GM18507 (cell line): Measurements from ENCODE around the gene IL1RAPL2.
"Not testable (repeated sequence)": the region's sequence is repeated elsewhere in the genome, so short reads cannot be mapped to it uniquely, and the experiment has no call there.

ENCODE experiments used
- DNase-seq: peaks from one replicate; pipeline ENCODE4 v3.0.0; 2011; ENCODE audit warnings: low read depth; ENCODE audit not compliant: insufficient read length; ENCODE audit errors: extremely low spot score
- FAIRE-seq: peaks from 2 replicates; lab custom pipeline; 2011; peaks lifted over from hg19 to GRCh38; lab: Jason Lieb, UNC

Gene IL1RAPL2

GRCh38 chrX:104565791-104566680, at the start of gene IL1RAPL2:
TSS of gene IL1RAPL2 (plus strand) at chrX:104566199.
- FAIRE-seq (no peak), DNase-seq (no peak)

- no peak for FAIRE-seq
- no peak for DNase-seq
Measured at GRCh38 chrX:104522386-104522785, 43.6 kb upstream of the IL1RAPL2 start.

GRCh38 chrX:104523858-104524257, 42.1 kb upstream of the IL1RAPL2 start:
- DNase-seq (no peak), FAIRE-seq (no peak)

GRCh38 chrX:104539081-104539480, 26.9 kb upstream of the IL1RAPL2 start:
- DNase-seq (no peak), FAIRE-seq (no peak)

GRCh38 chrX:104542447-104542846, 23.6 kb upstream of the IL1RAPL2 start:
- not testable (repeated sequence) for DNase-seq, FAIRE-seq

- FAIRE-seq (no peak), DNase-seq (no peak)
Measured at GRCh38 chrX:104564335-104564734, 1.7 kb upstream of the IL1RAPL2 start.

GRCh38 chrX:104564921-104565703, 887 bp upstream of the IL1RAPL2 start:
- no peak for FAIRE-seq
- no peak for DNase-seq

GRCh38 chrX:104566681-104567501, 892 bp downstream of the IL1RAPL2 start:
- no peak for DNase-seq

GRCh38 chrX:104567506-104567905, 1.5 kb downstream of the IL1RAPL2 start:
- DNase-seq (no peak), FAIRE-seq (no peak)

More at GRCh38 chrX:104566681-104567501, 892 bp downstream of the IL1RAPL2 start:
- FAIRE-seq = no peak

GRCh38 chrX:104568304-104568915, 2.4 kb downstream of the IL1RAPL2 start:
- no peak for FAIRE-seq
- no peak for DNase-seq

GRCh38 chrX:104618106-104618895, 52.3 kb downstream of the IL1RAPL2 start:
- DNase-seq (no peak), FAIRE-seq (no peak)

GRCh38 chrX:104621781-104622180, 55.8 kb downstream of the IL1RAPL2 start:
- FAIRE-seq = no peak
- no peak for DNase-seq

- FAIRE-seq (no peak), DNase-seq (no peak)
Measured at GRCh38 chrX:104641176-104641575, 75.2 kb downstream of the IL1RAPL2 start.

GRCh38 chrX:104647084-104647483, 81.1 kb downstream of the IL1RAPL2 start:
- no peak for FAIRE-seq
- DNase-seq = no peak

GRCh38 chrX:104659005-104659744, 93.2 kb downstream of the IL1RAPL2 start:
- DNase-seq (no peak), FAIRE-seq (no peak)

GRCh38 chrX:104660092-104660491, 94.1 kb downstream of the IL1RAPL2 start:
- no peak for DNase-seq
- FAIRE-seq = no peak

GRCh38 chrX:104662694-104663093, 96.7 kb downstream of the IL1RAPL2 start:
- DNase-seq (no peak), FAIRE-seq (no peak)

GRCh38 chrX:104665691-104666090, 99.7 kb downstream of the IL1RAPL2 start:
- DNase-seq (no peak), FAIRE-seq (no peak)
